22Rv1 (cell line): Measurements from ENCODE around the gene SUN2.

Source experiments
- ZFX ChIP-seq: fragments of 450-650 bp; IDR thresholded peaks from 2 replicates; pipeline ENCODE4 v1.6.1; 2017; ENCODE audit warnings: antibody characterized with exemption, borderline replicate concordance
- TF ChIP-seq, protein P1 (sequence below): fragments of 450-650 bp; IDR thresholded peaks from 2 replicates; pipeline ENCODE4 v1.5.1; 2017; ENCODE audit warnings: mild to moderate bottlenecking

DNA sequence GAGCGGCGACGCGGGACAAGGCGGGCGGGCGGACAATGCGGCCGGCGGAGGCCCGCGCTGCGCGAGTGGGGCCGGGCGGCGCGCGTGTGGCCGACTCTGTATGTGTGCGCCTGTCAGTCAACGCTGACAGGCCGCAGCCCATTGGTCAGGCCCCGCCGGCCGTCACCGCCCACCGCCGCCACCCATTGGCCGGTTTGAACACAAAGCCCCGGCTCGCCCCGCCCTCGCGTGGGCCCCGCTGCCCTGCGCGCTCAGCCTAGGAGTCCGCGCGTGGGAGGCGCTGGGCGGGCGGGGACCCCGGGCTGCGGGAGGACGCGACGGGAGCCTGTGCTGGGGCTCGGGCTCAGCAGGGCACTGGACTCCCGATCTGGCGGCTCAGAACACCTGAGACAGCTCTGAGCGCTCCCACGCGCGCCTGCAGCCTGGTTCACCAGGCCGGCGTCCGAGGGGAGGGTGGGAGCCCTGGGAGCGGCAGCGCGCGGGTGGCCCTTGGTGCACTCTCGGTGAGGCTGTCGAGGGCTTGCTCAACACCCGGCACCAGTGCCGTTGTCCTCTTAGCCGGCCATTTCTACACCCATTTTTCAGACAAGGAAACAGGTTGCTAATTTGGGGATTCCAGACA, at the start of gene SUN2:
- TF ChIP-seq, protein P1, sequence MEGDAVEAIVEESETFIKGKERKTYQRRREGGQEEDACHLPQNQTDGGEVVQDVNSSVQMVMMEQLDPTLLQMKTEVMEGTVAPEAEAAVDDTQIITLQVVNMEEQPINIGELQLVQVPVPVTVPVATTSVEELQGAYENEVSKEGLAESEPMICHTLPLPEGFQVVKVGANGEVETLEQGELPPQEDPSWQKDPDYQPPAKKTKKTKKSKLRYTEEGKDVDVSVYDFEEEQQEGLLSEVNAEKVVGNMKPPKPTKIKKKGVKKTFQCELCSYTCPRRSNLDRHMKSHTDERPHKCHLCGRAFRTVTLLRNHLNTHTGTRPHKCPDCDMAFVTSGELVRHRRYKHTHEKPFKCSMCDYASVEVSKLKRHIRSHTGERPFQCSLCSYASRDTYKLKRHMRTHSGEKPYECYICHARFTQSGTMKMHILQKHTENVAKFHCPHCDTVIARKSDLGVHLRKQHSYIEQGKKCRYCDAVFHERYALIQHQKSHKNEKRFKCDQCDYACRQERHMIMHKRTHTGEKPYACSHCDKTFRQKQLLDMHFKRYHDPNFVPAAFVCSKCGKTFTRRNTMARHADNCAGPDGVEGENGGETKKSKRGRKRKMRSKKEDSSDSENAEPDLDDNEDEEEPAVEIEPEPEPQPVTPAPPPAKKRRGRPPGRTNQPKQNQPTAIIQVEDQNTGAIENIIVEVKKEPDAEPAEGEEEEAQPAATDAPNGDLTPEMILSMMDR: no peak
- no peak for TF ChIP-seq ZFX
